Measurements from ENCODE around the gene SLC44A3. TPM values are rescaled to one million over a fixed set of nuclear protein-coding genes. Genes with fewer than 3 reads are reported as not detected.

The SLC44A3 gene, protein sequence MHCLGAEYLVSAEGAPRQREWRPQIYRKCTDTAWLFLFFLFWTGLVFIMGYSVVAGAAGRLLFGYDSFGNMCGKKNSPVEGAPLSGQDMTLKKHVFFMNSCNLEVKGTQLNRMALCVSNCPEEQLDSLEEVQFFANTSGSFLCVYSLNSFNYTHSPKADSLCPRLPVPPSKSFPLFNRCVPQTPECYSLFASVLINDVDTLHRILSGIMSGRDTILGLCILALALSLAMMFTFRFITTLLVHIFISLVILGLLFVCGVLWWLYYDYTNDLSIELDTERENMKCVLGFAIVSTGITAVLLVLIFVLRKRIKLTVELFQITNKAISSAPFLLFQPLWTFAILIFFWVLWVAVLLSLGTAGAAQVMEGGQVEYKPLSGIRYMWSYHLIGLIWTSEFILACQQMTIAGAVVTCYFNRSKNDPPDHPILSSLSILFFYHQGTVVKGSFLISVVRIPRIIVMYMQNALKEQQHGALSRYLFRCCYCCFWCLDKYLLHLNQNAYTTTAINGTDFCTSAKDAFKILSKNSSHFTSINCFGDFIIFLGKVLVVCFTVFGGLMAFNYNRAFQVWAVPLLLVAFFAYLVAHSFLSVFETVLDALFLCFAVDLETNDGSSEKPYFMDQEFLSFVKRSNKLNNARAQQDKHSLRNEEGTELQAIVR
- 0.23 and 6.1 TPM in 2 replicates for total RNA-seq (ENCODE audit: low replicate concordance)

DNA sequence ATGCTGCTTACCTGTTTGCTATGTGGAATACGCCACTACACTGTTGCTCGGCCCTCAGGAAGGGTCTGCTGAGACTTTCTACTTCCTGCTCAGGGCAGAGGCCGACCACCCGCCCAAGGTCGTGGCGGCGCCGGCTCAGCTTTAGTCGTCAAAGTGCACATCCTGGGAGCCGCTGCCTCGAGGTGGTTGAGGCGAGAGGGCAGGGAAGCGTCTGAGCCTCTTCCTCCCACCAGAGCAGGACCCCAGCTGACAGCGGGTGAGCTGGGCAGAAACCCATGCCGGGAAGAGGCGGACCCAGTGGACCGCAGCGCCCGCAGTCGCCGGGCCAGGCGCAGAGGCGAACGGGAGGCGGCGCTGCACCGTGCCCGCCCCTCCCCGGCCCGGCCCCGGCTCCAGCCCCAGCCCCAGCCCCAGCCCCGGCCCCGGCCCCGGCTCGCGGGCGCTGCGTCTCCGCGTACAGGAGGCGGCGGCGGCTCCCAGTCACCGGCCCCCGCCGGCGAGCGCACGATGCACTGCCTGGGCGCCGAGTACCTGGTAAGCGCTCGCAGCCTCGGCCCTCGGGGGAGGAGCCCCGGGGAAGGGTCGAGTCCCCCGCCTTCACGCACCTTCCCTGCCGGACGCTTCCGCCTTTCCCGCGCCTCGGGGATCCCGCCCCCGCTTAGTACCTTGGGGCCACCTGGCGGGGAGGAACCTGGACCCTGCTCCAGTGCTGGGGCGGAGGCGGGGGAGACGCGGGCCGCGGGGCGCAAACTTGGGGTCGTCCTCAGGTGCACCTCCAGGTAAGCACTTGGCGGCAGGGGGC, at the start of gene SLC44A3:
TSS of gene SLC44A3 (plus strand) at position 413 of the 802 bp plus-strand sequence. CDS start at position 508, 95 bp downstream.

DNA sequence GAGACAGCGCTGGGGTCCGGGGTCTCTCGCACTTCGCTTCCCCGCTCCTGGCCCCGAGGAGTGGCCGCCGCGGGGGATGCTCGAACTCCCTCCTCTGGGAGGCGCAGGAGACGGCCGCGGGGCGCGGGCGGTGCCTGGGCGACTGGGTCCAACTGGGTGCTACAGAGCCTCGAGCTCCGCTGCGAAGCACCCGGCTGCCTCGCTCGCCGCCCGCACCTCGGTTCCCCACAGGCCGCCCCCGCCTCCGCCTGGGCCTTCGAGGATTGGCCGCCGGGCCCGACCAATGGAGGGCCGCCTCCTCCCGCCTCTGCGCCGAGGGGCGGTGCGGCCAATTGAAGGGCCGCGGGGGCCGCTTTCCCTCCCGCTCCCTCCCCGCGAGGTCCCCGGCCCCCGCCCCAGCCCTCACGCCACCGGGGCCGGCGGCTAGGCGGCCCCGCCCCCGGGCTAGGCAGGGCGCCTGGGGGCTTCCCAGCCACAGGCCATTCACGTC, 106.8 kb downstream of the SLC44A3 start, which contains the start of gene CNN3:
TSS of gene CNN3 (minus strand) at position 196 of the 490 bp plus-strand sequence. CDS start 216 bp downstream, outside the sequence.

Other genes starting within 250 kb of the SLC44A3 start
- gene CNN3, start 106.8 kb downstream of the SLC44A3 start, total RNA-seq (ENCODE audit: low replicate concordance), result 202 and 322 TPM in 2 replicates